Measurements from ENCODE around the gene ACOX3. TPM values are rescaled to one million over a fixed set of nuclear protein-coding genes. Genes with fewer than 3 reads are reported as not detected.

The ACOX3 gene
- total RNA-seq, 6 experiments from 2014 or later, result 18.6 to 23.2 (median 19.9) TPM

GRCh38 chr4:8381814-8382581 is 58.5 kb downstream of the ACOX3 start:
- no peaks in the 10 kb centered on the region for H3K9me3 Mint-ChIP-seq
- no peak overlapping the region for H3K4me3 Mint-ChIP-seq
- TF ChIP-seq CTCF (IDR thresholded peaks at IDR 0.05), result no peak
- no peak overlapping the region for H3K27ac Mint-ChIP-seq
- H3K27me3 Mint-ChIP-seq (ENCODE audit: insufficient read depth), result no peaks in the 10 kb centered on the region; the same call in none of the 2 replicates
- no peak for DNase-seq
- H3K4me1 Mint-ChIP-seq (ENCODE audit: low read depth), result no peaks in the 10 kb centered on the region
- peaks cover 9% of the 10 kb centered on the region; the same call in 1 of the 2 replicates for H3K36me3 Mint-ChIP-seq (ENCODE audit: low read depth)

- H3K36me3 Mint-ChIP-seq (ENCODE audit: low read depth), result peaks cover 7% of the 10 kb centered on the region; the same call in 1 of the 2 replicates
- H3K9me3 Mint-ChIP-seq, result no peaks in the 10 kb centered on the region
- H3K4me1 Mint-ChIP-seq (ENCODE audit: low read depth), result no peaks in the 10 kb centered on the region
- H3K4me3 Mint-ChIP-seq, result no peak overlapping the region
- no peak for DNase-seq
- H3K27ac Mint-ChIP-seq, result no peak overlapping the region
- no peak for TF ChIP-seq CTCF (IDR thresholded peaks at IDR 0.05)
- H3K27me3 Mint-ChIP-seq (ENCODE audit: insufficient read depth), result no peaks in the 10 kb centered on the region; the same call in none of the 2 replicates
These were observed 59.8 kb downstream of the ACOX3 start for GRCh38 chr4:8380511-8381415.

GRCh38 chr4:8379771-8380170 is 60.8 kb downstream of the ACOX3 start:
- Mint-ChIP-seq H3K36me3 (ENCODE audit: low read depth) (no peaks in the 10 kb centered on the region), H3K4me3 (no peak overlapping the region), H3K27me3 (ENCODE audit: insufficient read depth) (no peaks in the 10 kb centered on the region; the same call in 1 of the 2 replicates), H3K9me3 (no peaks in the 10 kb centered on the region), H3K27ac (no peak overlapping the region), H3K4me1 (ENCODE audit: low read depth) (no peaks in the 10 kb centered on the region)
- TF ChIP-seq CTCF (IDR thresholded peaks at IDR 0.05), result no peak
- DNase-seq, result no peak

GRCh38 chr4:8379281-8379680 is 61.2 kb downstream of the ACOX3 start:
- no peaks in the 10 kb centered on the region for H3K4me1 Mint-ChIP-seq (ENCODE audit: low read depth)
- no peak overlapping the region for H3K27ac Mint-ChIP-seq
- TF ChIP-seq CTCF (IDR thresholded peaks at IDR 0.05), result no peak
- no peak overlapping the region for H3K4me3 Mint-ChIP-seq
- DNase-seq, result no peak
- H3K27me3 Mint-ChIP-seq (ENCODE audit: insufficient read depth), result no peaks in the 10 kb centered on the region; the same call in 1 of the 2 replicates
- no peaks in the 10 kb centered on the region for H3K36me3 Mint-ChIP-seq (ENCODE audit: low read depth)
- no peaks in the 10 kb centered on the region for H3K9me3 Mint-ChIP-seq

- H3K36me3 Mint-ChIP-seq (ENCODE audit: low read depth), result no peaks in the 10 kb centered on the region
- H3K4me3 Mint-ChIP-seq, result no peak overlapping the region
- H3K9me3 Mint-ChIP-seq, result no peaks in the 10 kb centered on the region
- H3K4me1 Mint-ChIP-seq (ENCODE audit: low read depth), result no peaks in the 10 kb centered on the region
- no peak for TF ChIP-seq CTCF (IDR thresholded peaks at IDR 0.05)
- no peak for DNase-seq
- no peak overlapping the region for H3K27ac Mint-ChIP-seq
- H3K27me3 Mint-ChIP-seq (ENCODE audit: insufficient read depth), result no peaks in the 10 kb centered on the region; the same call in 1 of the 2 replicates
These were observed 61.7 kb downstream of the ACOX3 start for GRCh38 chr4:8378776-8379175.

Data from HFFc6 (cell line).